Stomach smooth muscle (tissue), 2 donors: ENCODE measurements around the gene WDR73.
"Not testable (repeated sequence)": the region's sequence is repeated elsewhere in the genome, so short reads cannot be mapped to it uniquely, and the experiment has no call there.

ENCODE experiments used
- H3K27ac ChIP-seq: one replicate; pipeline ENCODE4 v1.7.0; 2013; ENCODE audit warnings: mild to moderate bottlenecking, low read length, inconsistent platforms
- H3K27me3 ChIP-seq, 2 donors: one replicate each; pipeline ENCODE4 v1.7.0; 2013; ENCODE audit warnings: low read length in 2 of 2; ENCODE audit not compliant: insufficient read depth in 2 of 2, control insufficient read depth in 1 of 2
- H3K36me3 ChIP-seq, 2 donors: one replicate each; pipeline ENCODE4 v1.7.0; 2013; ENCODE audit warnings: low read length in 2 of 2; ENCODE audit not compliant: control insufficient read depth in 2 of 2, insufficient read depth in 2 of 2
- H3K4me1 ChIP-seq: one replicate; pipeline ENCODE4 v1.7.0; 2013; ENCODE audit warnings: low read length; ENCODE audit not compliant: control insufficient read depth, insufficient read depth
- H3K4me3 ChIP-seq, 2 donors: one replicate each; pipeline ENCODE4 v1.7.0; 2013; ENCODE audit warnings: low read length in 2 of 2
- H3K9ac ChIP-seq, 2 donors: one replicate each; pipeline ENCODE4 v1.7.0; 2013; ENCODE audit warnings: low read length in 2 of 2, mild to moderate bottlenecking in 1 of 2
- H3K9me3 ChIP-seq, 2 donors: one replicate each; pipeline ENCODE4 v1.7.0; 2013; ENCODE audit warnings: low read length in 2 of 2; ENCODE audit not compliant: control insufficient read depth in 2 of 2
- donor health status: healthy.
- donor health status: Pancreatic carcinoma.

The WDR73 gene

DNA sequence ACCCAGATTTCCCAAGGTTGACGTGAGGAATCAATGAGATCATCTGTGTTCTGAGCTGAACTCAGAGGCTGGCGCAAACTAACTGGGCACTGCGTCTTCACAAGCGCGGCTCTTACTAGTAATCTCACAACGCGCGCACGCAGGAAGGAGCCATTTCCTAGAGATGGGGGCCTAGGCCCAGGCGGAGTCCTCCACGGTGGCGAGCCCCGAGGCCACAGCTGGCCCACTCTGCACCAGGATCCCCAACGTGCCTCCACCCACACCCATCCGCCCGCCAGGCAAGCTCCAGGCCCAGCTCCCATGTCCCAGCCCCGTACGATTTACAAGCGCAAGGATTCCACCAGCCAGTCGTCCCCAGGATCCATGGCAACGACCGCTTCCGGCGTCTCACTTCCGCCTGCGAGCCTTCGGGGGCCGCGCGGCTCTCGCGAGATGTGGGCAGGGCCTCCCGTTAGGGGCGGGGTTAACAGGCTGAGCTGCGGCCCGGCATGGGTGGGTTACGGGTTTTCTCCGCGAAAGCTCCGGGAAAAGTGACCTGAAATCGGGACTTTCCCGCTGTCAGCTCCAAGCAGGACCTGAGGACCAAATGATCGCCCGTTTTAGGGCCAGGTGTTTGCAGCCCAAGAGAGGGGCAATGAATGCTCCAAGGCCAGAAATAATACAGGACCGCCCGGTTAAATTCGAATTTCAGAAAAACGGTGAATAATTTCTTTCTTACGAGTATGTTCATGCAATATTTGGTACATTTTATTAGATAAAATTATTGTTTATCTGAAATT is at the start of gene WDR73:
Gene WDR73, minus strand, starts transcription at position 374 of the 779 bp plus-strand sequence. Its CDS starts 9 bp downstream, at position 365.
- H3K36me3 ChIP-seq: peaks cover 10 to 13% of the 10 kb centered on the region in 2 donors

DNA sequence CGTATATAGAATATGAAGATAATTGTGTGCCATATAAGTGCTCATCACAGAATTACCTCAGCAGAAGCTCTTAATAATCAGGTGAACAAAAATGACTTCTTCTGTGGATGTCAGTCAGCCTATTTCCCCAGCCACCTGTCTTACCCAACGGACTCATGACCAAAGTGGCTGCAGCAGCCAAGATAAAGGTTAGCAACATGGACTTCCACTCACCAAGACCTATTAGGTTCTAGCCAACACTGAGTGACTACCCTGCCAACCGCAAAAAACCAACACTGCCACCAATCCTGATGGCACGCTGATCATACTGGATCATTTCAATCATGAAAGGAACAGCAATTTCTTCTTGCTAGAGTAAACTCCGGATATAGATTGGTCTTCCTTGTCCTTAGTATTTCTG is 49.7 kb upstream of the WDR73 start:
- H3K27me3 ChIP-seq: no peaks in the 10 kb centered on the region

More for the DNA sequence above, at the start of gene WDR73:
- Histone ChIP-seq H3K4me3 (peak within 1 kb of the TSS; percentile 98 to 99), H3K4me1 (peaks cover 38% of the 10 kb centered on the region), H3K9me3 (no peaks in the 10 kb centered on the region), H3K9ac (peak within 1 kb of the TSS; percentile 96 to 99), H3K27me3 (no peaks in the 10 kb centered on the region), H3K27ac (peak within 1 kb of the TSS; percentile 84)

DNA sequence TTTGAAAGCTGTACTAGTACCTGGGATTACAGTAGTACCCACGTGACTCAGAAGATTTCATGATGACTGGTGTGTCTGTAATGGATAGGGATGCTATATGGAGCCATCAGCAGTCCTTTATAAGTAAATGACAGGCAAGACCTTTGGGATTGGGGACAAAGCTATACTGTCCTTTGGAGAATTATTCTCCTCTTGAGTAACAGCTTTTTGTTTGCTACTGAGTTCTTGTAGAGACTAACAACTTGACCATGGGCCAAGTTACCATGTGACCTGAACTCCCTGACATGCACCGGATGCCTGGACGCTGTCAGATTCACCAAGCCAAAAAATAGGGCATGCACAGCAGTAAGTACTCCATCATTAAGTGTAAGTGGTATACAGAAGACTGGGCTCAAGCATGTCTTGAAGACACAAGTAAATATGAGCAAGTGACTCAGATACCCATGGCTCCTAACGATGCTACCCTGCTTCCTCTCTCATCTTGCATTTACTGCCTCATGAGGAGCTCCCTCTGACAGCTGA is 48.9 kb upstream of the WDR73 start:
- Histone ChIP-seq H3K27me3 (no peaks in the 10 kb centered on the region), H3K4me1 (peaks cover 13% of the 10 kb centered on the region), H3K4me3 (peak overlapping the region in 1 of 2 donors; percentile 0), H3K9ac (no peak overlapping the region), H3K36me3 (peaks cover 0 to 3% of the 10 kb centered on the region in 2 donors), H3K27ac (peak overlapping the region; percentile 49), H3K9me3 (no peaks in the 10 kb centered on the region)

More for the DNA sequence above, 49.7 kb upstream of the WDR73 start:
- Histone ChIP-seq H3K36me3 (peaks cover 0 to 3% of the 10 kb centered on the region in 2 donors), H3K9ac (no peak overlapping the region), H3K4me3 (no peak overlapping the region), H3K9me3 (no peaks in the 10 kb centered on the region), H3K27ac (peak overlapping the region; percentile 49), H3K4me1 (peaks cover 13% of the 10 kb centered on the region)

DNA sequence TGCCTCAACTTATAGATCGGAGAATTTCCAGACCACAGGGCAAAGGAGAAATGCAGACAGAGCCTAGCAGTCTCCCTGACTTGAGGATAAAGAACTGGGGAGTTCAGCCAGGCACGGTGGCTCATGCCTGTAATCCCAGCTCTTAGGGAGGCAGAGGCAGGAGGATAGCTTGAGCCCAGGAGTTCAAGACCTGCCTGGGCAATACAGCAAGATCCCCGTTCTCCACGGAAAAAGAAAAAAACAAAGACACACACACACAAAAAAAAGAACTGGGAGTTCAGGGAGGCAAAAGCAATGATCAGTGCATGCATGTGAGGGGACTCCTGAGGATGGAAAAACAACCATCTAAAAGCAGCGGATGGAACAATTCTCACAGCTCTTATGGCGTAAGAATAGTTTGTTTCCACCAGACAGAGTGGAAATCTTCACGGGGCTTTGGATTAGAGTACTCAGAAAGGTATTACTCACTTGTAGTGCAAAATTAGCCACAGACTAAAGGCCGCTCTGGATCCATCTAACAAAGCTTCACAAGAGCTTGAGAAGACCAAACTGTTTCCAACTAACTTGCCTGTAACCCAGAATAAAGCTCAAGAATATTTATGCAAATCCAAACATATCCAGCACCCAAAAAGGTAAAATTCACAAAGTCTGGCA is 45.6 kb upstream of the WDR73 start:
- Histone ChIP-seq H3K36me3 (no peaks in the 10 kb centered on the region), H3K4me1 (peaks cover 13% of the 10 kb centered on the region), H3K9me3 (no peaks in the 10 kb centered on the region), H3K9ac (no peak overlapping the region), H3K27ac (no peak overlapping the region), H3K4me3 (no peak overlapping the region), H3K27me3 (no peaks in the 10 kb centered on the region)

DNA sequence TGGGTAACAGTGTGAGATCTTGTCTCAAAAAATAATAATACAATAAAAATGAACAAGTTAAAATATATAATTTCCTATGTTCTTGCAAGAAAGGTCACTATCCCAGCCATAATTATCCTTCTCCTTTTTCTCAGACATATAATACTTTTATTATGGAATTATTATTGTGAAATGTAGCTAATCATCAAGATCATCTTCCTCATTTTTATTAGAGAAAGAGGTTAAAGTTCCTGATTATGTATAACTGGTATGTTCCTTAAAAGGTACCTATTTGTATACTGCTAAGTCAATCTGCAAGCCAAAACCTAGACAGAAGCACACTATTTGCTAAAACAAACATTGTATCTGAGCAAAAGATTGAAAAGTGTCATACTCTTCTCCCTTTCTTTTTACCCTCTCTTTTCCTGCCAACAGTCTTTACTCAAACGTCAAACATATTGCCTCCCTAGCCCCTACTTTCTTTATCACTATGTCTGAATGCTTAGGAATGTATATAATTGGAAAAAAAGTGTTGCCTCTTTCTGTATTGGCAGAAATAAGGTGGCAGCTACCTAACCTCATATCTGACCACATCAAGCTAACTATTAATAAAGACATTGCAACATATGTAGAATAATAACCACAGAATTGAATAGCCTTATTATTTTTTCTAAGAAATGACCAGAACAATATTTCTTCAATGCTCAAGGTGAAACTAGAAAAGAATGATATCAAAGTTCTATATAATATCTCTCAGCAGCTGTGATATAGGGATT is 43.3 kb upstream of the WDR73 start:
- H3K9me3 ChIP-seq: no peaks in the 10 kb centered on the region
- peaks cover 1% of the 10 kb centered on the region for H3K4me1 ChIP-seq
- no peak overlapping the region for H3K27ac ChIP-seq
- H3K27me3 ChIP-seq: no peaks in the 10 kb centered on the region
- H3K4me3 ChIP-seq: no peak overlapping the region
- H3K9ac ChIP-seq: no peak overlapping the region
- H3K36me3 ChIP-seq: no peaks in the 10 kb centered on the region

DNA sequence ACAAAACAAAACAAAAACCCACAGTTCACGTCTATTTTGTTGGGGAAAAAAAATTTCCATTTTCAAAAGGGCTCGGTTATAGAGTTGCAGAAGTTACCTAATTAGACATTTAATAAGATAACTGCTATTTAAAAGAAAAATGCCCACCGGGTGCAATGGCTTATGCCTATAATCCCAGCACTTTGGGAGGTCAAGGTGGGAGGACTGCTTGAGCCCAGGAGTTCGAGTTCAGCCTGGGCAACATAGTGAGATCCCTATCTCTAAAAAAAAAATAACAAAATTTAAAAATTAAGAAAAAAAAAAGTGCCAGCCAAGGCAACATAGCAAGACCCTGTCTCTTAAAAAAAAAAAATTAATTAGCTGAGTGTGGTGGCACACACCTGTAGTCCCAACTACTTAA is 42.7 kb upstream of the WDR73 start:
- H3K9me3 ChIP-seq: no peaks in the 10 kb centered on the region
- H3K4me3 ChIP-seq: no peak overlapping the region
- no peaks in the 10 kb centered on the region for H3K36me3 ChIP-seq
- H3K9ac ChIP-seq: no peak overlapping the region
- H3K27ac ChIP-seq: no peak overlapping the region
- no peaks in the 10 kb centered on the region for H3K27me3 ChIP-seq
- no peaks in the 10 kb centered on the region for H3K4me1 ChIP-seq

DNA sequence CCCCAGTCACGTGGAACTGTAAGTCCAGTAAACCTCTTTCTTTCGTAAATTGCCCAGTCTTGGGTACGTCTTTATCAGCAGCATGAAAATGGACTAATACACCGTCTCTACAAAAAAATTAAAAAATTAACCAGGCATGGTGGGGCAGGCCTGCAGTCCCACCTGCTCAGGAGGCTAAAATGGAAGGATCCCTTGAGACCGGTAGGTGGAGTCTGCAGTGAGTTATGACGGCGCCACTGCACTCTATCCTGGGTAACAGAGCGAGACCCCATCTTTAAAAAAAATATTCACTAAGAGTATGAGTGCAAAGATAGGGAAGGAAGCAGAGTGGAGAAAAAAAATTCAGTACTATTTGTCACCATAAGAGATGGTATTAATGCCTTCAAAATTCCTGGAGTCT is 36.3 kb upstream of the WDR73 start:
- H3K9me3 ChIP-seq: no peaks in the 10 kb centered on the region
- no peak overlapping the region for H3K27ac ChIP-seq
- H3K27me3 ChIP-seq: no peaks in the 10 kb centered on the region
- H3K4me1 ChIP-seq: no peaks in the 10 kb centered on the region
- no peak overlapping the region for H3K4me3 ChIP-seq
- H3K36me3 ChIP-seq: peaks cover 2 to 8% of the 10 kb centered on the region in 2 donors
- no peak overlapping the region for H3K9ac ChIP-seq

DNA sequence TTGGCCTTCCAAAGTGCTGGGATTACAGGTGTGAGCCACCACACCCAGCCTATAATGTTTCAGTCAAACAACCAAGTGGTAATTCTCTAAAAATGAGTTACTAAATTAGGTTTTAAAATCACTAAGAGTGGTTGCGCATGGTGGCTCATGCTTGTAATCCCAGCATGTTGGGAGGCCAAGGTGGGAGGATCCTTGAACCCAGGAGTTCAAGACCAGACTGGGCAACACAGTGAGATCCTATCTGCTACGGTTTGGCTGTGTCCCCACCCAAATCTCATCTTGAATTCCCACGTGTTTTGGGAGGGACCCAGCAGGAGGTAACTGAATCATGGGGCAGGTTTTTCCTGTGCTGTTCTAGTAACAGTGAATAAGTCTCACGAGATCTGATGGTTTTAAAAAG is 35.8 kb upstream of the WDR73 start:
- Histone ChIP-seq H3K9me3 (no peaks in the 10 kb centered on the region), H3K9ac (no peak overlapping the region), H3K27ac (no peak overlapping the region), H3K36me3 (peaks cover 2 to 8% of the 10 kb centered on the region in 2 donors), H3K27me3 (no peaks in the 10 kb centered on the region), H3K4me1 (no peaks in the 10 kb centered on the region), H3K4me3 (no peak overlapping the region)

DNA sequence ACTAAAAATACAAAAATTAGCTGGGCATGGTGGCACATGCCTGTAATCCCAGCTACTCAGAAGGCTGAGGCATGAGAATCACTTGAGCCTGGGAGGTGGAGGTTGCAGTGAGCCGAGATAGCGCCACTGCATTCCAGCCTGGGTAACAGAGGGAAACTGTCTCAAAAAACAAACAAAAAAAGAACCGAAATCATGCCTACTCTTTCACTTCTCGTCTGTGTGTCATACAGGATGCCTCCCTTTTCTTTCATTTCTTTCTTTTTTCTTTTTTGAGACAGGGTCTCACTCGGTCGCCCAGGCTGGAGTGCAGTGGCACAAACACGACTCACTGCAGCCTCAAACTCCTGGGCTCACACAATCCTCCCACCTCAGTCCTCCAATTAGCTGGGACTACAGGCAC is 32.4 kb upstream of the WDR73 start:
- H3K4me3 ChIP-seq, H3K9ac ChIP-seq, H3K27ac ChIP-seq, H3K27me3 ChIP-seq, H3K9me3 ChIP-seq, H3K4me1 ChIP-seq: not testable (repeated sequence)
- peaks cover 5 to 14% of the 10 kb centered on the region in 2 donors for H3K36me3 ChIP-seq

DNA sequence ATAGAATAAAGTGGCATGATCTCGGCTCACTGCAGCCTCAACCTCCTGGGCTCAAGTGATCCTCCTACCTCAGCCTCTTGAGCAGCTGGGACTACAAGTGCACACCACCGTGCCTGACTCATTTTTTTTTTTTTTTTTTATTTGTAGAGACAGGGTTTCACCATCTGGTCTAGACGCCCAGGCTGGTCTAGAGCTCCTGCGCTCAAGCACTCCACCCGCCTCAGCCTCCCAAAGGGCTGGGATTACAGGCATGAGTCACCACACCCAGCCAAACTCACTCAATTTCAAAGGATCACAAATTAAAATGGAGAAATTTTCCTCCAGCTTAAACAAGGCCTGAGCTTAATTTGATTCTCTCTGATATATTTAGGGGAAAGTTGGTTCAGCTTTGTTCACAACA is 31.2 kb upstream of the WDR73 start:
- Histone ChIP-seq H3K27ac (no peak overlapping the region), H3K4me1 (no peaks in the 10 kb centered on the region), H3K36me3 (peaks cover 10 to 14% of the 10 kb centered on the region in 2 donors), H3K4me3 (no peak overlapping the region), H3K9me3 (no peaks in the 10 kb centered on the region), H3K9ac (no peak overlapping the region), H3K27me3 (no peaks in the 10 kb centered on the region)
